MM.1S (cell line): ENCODE results near the gene TXNDC9.
A peak's percentile ranks its signal among the peaks of the same experiment; 100 is the strongest.

Experiments used
- DNase-seq: peaks from one replicate; pipeline ENCODE4 v3.0.0-alpha.2; 2015
- H2AFZ ChIP-seq: fragments of 300-600 bp; sonication (generic); 2 replicates; pipeline ENCODE4 v1.6.0; 2016; ENCODE audit warnings: antibody characterized with exemption, low read length
- H3F3A ChIP-seq: fragments of 300-600 bp; sonication (generic); 2 replicates; pipeline ENCODE4 v1.6.1; 2016; ENCODE audit warnings: mild to moderate bottlenecking, antibody characterized with exemption, low read length, moderate library complexity, mixed read lengths; ENCODE audit not compliant: insufficient read depth
- H3K27ac ChIP-seq: fragments of 300-600 bp; sonication (generic); 2 replicates; pipeline ENCODE4 v1.5.1; 2016; ENCODE audit warnings: mild to moderate bottlenecking, low read length
- H3K27me3 ChIP-seq: fragments of 300-600 bp; sonication (generic); replicated peaks from 2 replicates; pipeline ENCODE4 v1.6.0; 2016; ENCODE audit warnings: low read length; ENCODE audit not compliant: insufficient read depth
- H3K36me3 ChIP-seq: fragments of 300-600 bp; sonication (generic); replicated peaks from 2 replicates; pipeline ENCODE4 v1.6.1; 2016; ENCODE audit warnings: mild to moderate bottlenecking, low read length, mixed read lengths; ENCODE audit not compliant: insufficient read depth
- H3K4me1 ChIP-seq: fragments of 300-600 bp; sonication (generic); 2 replicates; pipeline ENCODE4 v1.6.1; 2016; ENCODE audit warnings: low read length, mixed read lengths
- H3K4me2 ChIP-seq: fragments of 300-600 bp; sonication (generic); 2 replicates; pipeline ENCODE4 v1.6.0; 2016; ENCODE audit warnings: low read depth, low read length
- H3K4me3 ChIP-seq: fragments of 300-600 bp; sonication (generic); 2 replicates; pipeline ENCODE4 v1.5.1; 2016; ENCODE audit warnings: low read length, mixed read lengths
- H3K79me2 ChIP-seq: fragments of 300-600 bp; sonication (generic); 2 replicates; pipeline ENCODE4 v1.6.1; 2016; ENCODE audit warnings: mixed run types, low read length, mixed read lengths
- H3K9ac ChIP-seq: fragments of 300-600 bp; sonication (generic); 2 replicates; pipeline ENCODE4 v1.6.1; 2016; ENCODE audit warnings: low read length, mixed read lengths
- H3K9me2 ChIP-seq: fragments of 300-600 bp; sonication (generic); replicated peaks from 2 replicates; pipeline ENCODE4 v1.6.1; 2016; ENCODE audit warnings: mild to moderate bottlenecking, low read length, mixed read lengths; ENCODE audit not compliant: insufficient read depth
- H3K9me3 ChIP-seq: fragments of 300-600 bp; sonication (generic); replicated peaks from 2 replicates; pipeline ENCODE4 v1.6.1; 2016; ENCODE audit warnings: mild to moderate bottlenecking, low read length, mixed read lengths; ENCODE audit not compliant: insufficient read depth
- H4K20me1 ChIP-seq: fragments of 300-600 bp; sonication (generic); 2 replicates; pipeline ENCODE4 v1.6.1; 2016; ENCODE audit warnings: mild to moderate bottlenecking, low read length, moderate library complexity, mixed read lengths; ENCODE audit not compliant: insufficient read depth
- CTCF ChIP-seq: fragments of 300-600 bp; sonication (generic); IDR thresholded peaks from 2 replicates; pipeline ENCODE4 v1.5.1; 2016; ENCODE audit warnings: antibody characterized with exemption, low read length, mixed read lengths
- EZH2 ChIP-seq: fragments of 300-600 bp; sonication (generic); optimal IDR thresholded peaks from 2 replicates; pipeline ENCODE3; 2017; ENCODE audit warnings: low read depth, mild to moderate bottlenecking, antibody characterized with exemption, low read length, mixed read lengths
- EZH2phosphoT487 ChIP-seq: fragments of 300-600 bp; sonication (generic); IDR thresholded peaks from 2 replicates; pipeline ENCODE4 v1.6.1; 2018; ENCODE audit warnings: antibody characterized with exemption, low read length

The TXNDC9 gene

GRCh38 chr2:99340669-99341236 lies 4.6 kb upstream of the TXNDC9 start:
- Histone ChIP-seq H3K4me1 (no peaks in the 10 kb centered on the region), H3K4me3 (no peak overlapping the region), H3K79me2 (peaks cover 87% of the 10 kb centered on the region), H2AFZ (no peak overlapping the region), H3K9ac (no peak overlapping the region), H3K27me3 (no peaks in the 10 kb centered on the region), H3K9me3 (no peaks in the 10 kb centered on the region), H3F3A (peaks cover 20% of the 10 kb centered on the region), H3K27ac (no peak overlapping the region), H3K9me2 (no peaks in the 10 kb centered on the region), H3K4me2 (no peak overlapping the region), H4K20me1 (peaks cover 31% of the 10 kb centered on the region), H3K36me3 (no peaks in the 10 kb centered on the region)
- TF ChIP-seq EZH2phosphoT487, result no peak
- TF ChIP-seq EZH2, result no peak
- no peak for TF ChIP-seq CTCF
- DNase-seq, result no peak

GRCh38 chr2:99338029-99338585 lies 2.0 kb upstream of the TXNDC9 start:
- Histone ChIP-seq H3K4me1 (no peaks in the 10 kb centered on the region), H3K36me3 (0 out of 2 replicates have a peak, but pooled peaks cover under 1% of the 10 kb centered on the region), H3K27ac (peak overlapping the region; percentile 90), H3K4me3 (peak overlapping the region; percentile 96), H3K79me2 (peaks cover 87% of the 10 kb centered on the region), H3F3A (peaks cover 24% of the 10 kb centered on the region), H4K20me1 (peaks cover 23% of the 10 kb centered on the region), H3K9me3 (no peaks in the 10 kb centered on the region), H3K9ac (peak overlapping the region; percentile 93), H3K27me3 (no peaks in the 10 kb centered on the region), H3K4me2 (peak overlapping the region; percentile 99), H3K9me2 (no peaks in the 10 kb centered on the region), H2AFZ (peak overlapping the region; percentile 46)
- TF ChIP-seq EZH2, result no peak
- no peak for TF ChIP-seq EZH2phosphoT487
- TF ChIP-seq CTCF, result no peak
- DNase-seq, result peak; percentile 7

GRCh38 chr2:99337113-99338028 lies 1.2 kb upstream of the TXNDC9 start, which contains the start of gene EIF5B:
EIF5B (plus strand) TSS chr2:99337389; CDS start chr2:99337555, 166 bp downstream.
- Histone ChIP-seq H3K4me1 (no peaks in the 10 kb centered on the region), H3K36me3 (peaks cover 8% of the 10 kb centered on the region), H3K9me2 (no peaks in the 10 kb centered on the region), H3K4me2 (peak within 1 kb of the TSS; percentile 99), H3F3A (peaks cover 24% of the 10 kb centered on the region), H3K9me3 (no peaks in the 10 kb centered on the region), H3K9ac (peak within 1 kb of the TSS; percentile 93), H4K20me1 (peaks cover 23% of the 10 kb centered on the region), H3K27me3 (no peaks in the 10 kb centered on the region), H3K4me3 (peak within 1 kb of the TSS; percentile 96), H3K79me2 (peaks cover 87% of the 10 kb centered on the region), H2AFZ (peak within 1 kb of the TSS; percentile 99), H3K27ac (peak within 1 kb of the TSS; percentile 90)
- TF ChIP-seq CTCF (peak; percentile 73), EZH2 (no peak), EZH2phosphoT487 (no peak)
- peak; percentile 99 for DNase-seq
